Caco-2 (cell line): ENCODE results near the gene LRRC10B. TPM values are rescaled to one million over a fixed set of nuclear protein-coding genes. Genes with fewer than 3 reads are reported as not detected.

Experiments
- BruUV-seq: library from RNA; stranded (reverse); fragments of 400-500 nt; replicated peaks from 2 replicates; lab custom pipeline; 2021; lab: Mats Ljungman, UMichigan
- CTCF ChIA-PET: fragments of 300-600 bp; sonication (Branson Sonifier 250); formaldehyde crosslinking; loops from one replicate; lab custom pipeline; 2022; ENCODE audit warnings: antibody characterized with exemption; lab: Charles Lee
- POLR2A ChIA-PET: fragments of 300-600 bp; sonication (Branson Sonifier 250); formaldehyde crosslinking; loops from one replicate; lab custom pipeline; 2022; ENCODE audit warnings: antibody characterized with exemption; lab: Charles Lee
- DNase-seq, 2 experiments: peaks; one replicate each; pipeline versions ENCODE4 v3.0.0 to v3.0.0-alpha.2; 2020 to 2022
- H3K27me3 ChIP-seq: replicated peaks from 2 replicates; pipeline ENCODE4 v1.6.0; 2011; ENCODE audit warnings: low read length; ENCODE audit not compliant: control insufficient read depth, insufficient read depth
- H3K36me3 ChIP-seq: 2 replicates; pipeline ENCODE4 v1.5.1; 2011; ENCODE audit warnings: low read length; ENCODE audit not compliant: control insufficient read depth, insufficient read depth
- H3K4me1 ChIP-seq: fragments of 250-450 bp; sonication (Bioruptor Pico); 2 replicates; pipeline ENCODE4 v1.5.1; 2020; ENCODE audit warnings: mild to moderate bottlenecking
- H3K4me3 ChIP-seq: 2 replicates; pipeline ENCODE4 v1.5.1; 2011; ENCODE audit warnings: low read depth, mild to moderate bottlenecking, control low read depth, low read length
- H3K9me3 ChIP-seq: fragments of 250-450 bp; sonication (Bioruptor Pico); 2 replicates; pipeline ENCODE4 v1.5.1; 2020; ENCODE audit warnings: mild to moderate bottlenecking, moderate library complexity
- H3K27ac Mint-ChIP-seq: one replicate; pipeline ENCODE4 v1.8.0; 2022; ENCODE audit warnings: mixed read lengths; ENCODE audit not compliant: unreplicated experiment
- H3K27me3 Mint-ChIP-seq: one replicate; pipeline ENCODE4 v1.8.0; 2022; ENCODE audit warnings: mixed read lengths; ENCODE audit not compliant: insufficient read depth, unreplicated experiment
- H3K36me3 Mint-ChIP-seq: one replicate; pipeline ENCODE4 v1.8.0; 2022; ENCODE audit warnings: mild to moderate bottlenecking, mixed read lengths; ENCODE audit not compliant: insufficient read depth, unreplicated experiment
- H3K4me1 Mint-ChIP-seq: one replicate; pipeline ENCODE4 v1.8.0; 2022; ENCODE audit warnings: low read depth, mixed read lengths; ENCODE audit not compliant: unreplicated experiment
- H3K4me3 Mint-ChIP-seq: one replicate; pipeline ENCODE4 v1.8.0; 2022; ENCODE audit warnings: mild to moderate bottlenecking, moderate library complexity, mixed read lengths; ENCODE audit not compliant: unreplicated experiment
- H3K9me3 Mint-ChIP-seq: one replicate; pipeline ENCODE4 v1.8.0; 2022; ENCODE audit warnings: mixed read lengths; ENCODE audit not compliant: unreplicated experiment
- CTCF ChIP-seq, 2 experiments: fragments of 200-600 bp in 1 of 2; IDR thresholded peaks; 1 replicate in 1 of 2; 2 replicates in 1 of 2; pipeline versions ENCODE4 v1.5.1 to v1.8.0; 2011 to 2022; ENCODE audit warnings: antibody characterized with exemption in 1 of 2, control low read depth in 1 of 2, inconsistent platforms in 1 of 2, low read depth in 1 of 2, low read length in 1 of 2, mild to moderate bottlenecking in 1 of 2, moderate library complexity in 1 of 2; ENCODE audit not compliant: insufficient read depth in 1 of 2, severe bottlenecking in 1 of 2, unreplicated experiment in 1 of 2
- intact Hi-C: fragments of 100-400 bp; cut with micrococcal nuclease; formaldehyde crosslinking; loops from one replicate; pipeline ENCODE4 v1.10.0; 2022; ENCODE audit not compliant: unreplicated experiment
- total RNA-seq: library from RNA; stranded (reverse); gene quantifications from 2 replicates; pipeline ENCODE4 v1.2.3, GENCODE V29; 2022

The LRRC10B gene
- total RNA-seq, 1 experiment from 2014 or later = 0.34 TPM

GRCh38 chr11:61533401-61533800 is 24.9 kb downstream of the LRRC10B start:
- peaks cover 10% of the 10 kb centered on the region for H3K36me3 Mint-ChIP-seq
- no peaks in the 10 kb centered on the region for H3K27me3 ChIP-seq
- no peaks in the 10 kb centered on the region for H3K27me3 Mint-ChIP-seq
- H3K36me3 ChIP-seq = no peaks in the 10 kb centered on the region
- H3K4me1 Mint-ChIP-seq = peaks cover 26% of the 10 kb centered on the region
- H3K4me3 ChIP-seq = no peak overlapping the region
- TF ChIP-seq CTCF (IDR thresholded peaks at IDR 0.05; ENCODE audit: insufficient read depth in 1 of 2, low read depth in 1 of 2, low read length in 1 of 2, severe bottlenecking in 1 of 2, unreplicated experiment in 1 of 2) = no peak
- H3K9me3 Mint-ChIP-seq = no peaks in the 10 kb centered on the region
- peaks cover 47% of the 10 kb centered on the region for H3K4me1 ChIP-seq
- no TSS peak for BruUV-seq
- ChIA-PET POLR2A (no interaction called here), CTCF (no interaction called here)
- H3K4me3 Mint-ChIP-seq = no peak overlapping the region
- no peak overlapping the region for H3K27ac Mint-ChIP-seq
- intact Hi-C loops = loop anchor here (2.0 kb wide), 3 partner anchors 33 to 93 kb away; no protein-coding TSS in a partner anchor
- no peaks in the 10 kb centered on the region for H3K9me3 ChIP-seq
- peak; percentile 61 to 81 for DNase-seq

- no TSS peak for BruUV-seq
- Mint-ChIP-seq H3K9me3 (no peaks in the 10 kb centered on the region), H3K27me3 (no peaks in the 10 kb centered on the region), H3K4me3 (no peak overlapping the region), H3K4me1 (peaks cover 28% of the 10 kb centered on the region), H3K27ac (no peak overlapping the region), H3K36me3 (peaks cover 10% of the 10 kb centered on the region)
- no peaks in the 10 kb centered on the region for H3K27me3 ChIP-seq
- POLR2A ChIA-PET = no interaction called here
- peaks cover 52% of the 10 kb centered on the region for H3K4me1 ChIP-seq
- TF ChIP-seq CTCF (IDR thresholded peaks at IDR 0.05; ENCODE audit: insufficient read depth in 1 of 2, low read depth in 1 of 2, low read length in 1 of 2, severe bottlenecking in 1 of 2, unreplicated experiment in 1 of 2) = no peak
- intact Hi-C loops = no loop called here
- H3K9me3 ChIP-seq = no peaks in the 10 kb centered on the region
- no peaks in the 10 kb centered on the region for H3K36me3 ChIP-seq
- no peak overlapping the region for H3K4me3 ChIP-seq
- no peak for DNase-seq
- CTCF ChIA-PET = interaction anchor here (0.7 kb wide), 1 partner anchor 8 kb away, joined by 3 read pairs; no protein-coding TSS in a partner anchor
These were observed 25.7 kb downstream of the LRRC10B start for GRCh38 chr11:61534025-61534932.

- BruUV-seq = no TSS peak
- Histone ChIP-seq H3K4me1 (peaks cover 52% of the 10 kb centered on the region), H3K27me3 (no peaks in the 10 kb centered on the region), H3K4me3 (no peak overlapping the region), H3K36me3 (no peaks in the 10 kb centered on the region), H3K9me3 (no peaks in the 10 kb centered on the region)
- ChIA-PET POLR2A (no interaction called here), CTCF (interaction anchor here (0.7 to 1.4 kb wide), 2 partner anchors 9 to 92 kb away, joined by 3 to 5 read pairs; no protein-coding TSS in a partner anchor)
- Mint-ChIP-seq H3K4me3 (no peak overlapping the region), H3K9me3 (no peaks in the 10 kb centered on the region), H3K27me3 (no peaks in the 10 kb centered on the region), H3K36me3 (peaks cover 10% of the 10 kb centered on the region), H3K4me1 (peaks cover 28% of the 10 kb centered on the region), H3K27ac (peak overlapping the region; percentile 1)
- no peak for DNase-seq
- intact Hi-C loops = no loop called here
- TF ChIP-seq CTCF (IDR thresholded peaks at IDR 0.05; ENCODE audit: insufficient read depth in 1 of 2, low read depth in 1 of 2, low read length in 1 of 2, severe bottlenecking in 1 of 2, unreplicated experiment in 1 of 2) = no peak
These were observed 26.6 kb downstream of the LRRC10B start for GRCh38 chr11:61534933-61535839.
